Heart left ventricle (tissue), 13 donors: ENCODE measurements around the gene PDZD8.

ENCODE experiments used
- POLR2A ChIP-seq, 2 donors: fragments of 450-650 bp; IDR thresholded peaks; one replicate each; pipeline ENCODE4 v1.6.1; 2017; ENCODE audit warnings: antibody characterized with exemption in 2 of 2, mild to moderate bottlenecking in 2 of 2, moderate library complexity in 2 of 2
- TF ChIP-seq, protein P1 (sequence below), 12 donors: fragments of 200-600 bp; sonication (generic) in 4 of 12; IDR thresholded peaks; one replicate each; pipeline versions ENCODE4 v1.5.0 to v1.8.0; 2018 to 2022; ENCODE audit warnings: antibody characterized with exemption in 12 of 12, mild to moderate bottlenecking in 5 of 12
- donor health status: ischemic (EF 13 %, LVEDD 7.1; RV severe dilation, severe dysfunction).
- donor health status: DM: no; HTN: yes; CAD: no.
- donor health status: DM: no; HTN: no; CAD: no.
- donor health status: ischemic (EF 25% LVEDD 6.9; RV normal size, moderate dysfunction).
- donor health status: ischemic (EF 25% LVEDD 5.7; RV mildly dilated, moderate dysfunction).
- donor health status: ischemic (EF 35%, LVEDD 5.7; RV mildly dilated, moderate dysfunction).
- donor health status: nonischemic (EF 11% LVEDD 7.7; RV severe dilation, severe dysfunction).
- donor health status: DM: yes; HTN: yes; CAD: no.
- donor health status: PGD.
- donor health status: ischemic (EF 29% LVEDD 5.4; RV normal size, mild dysfunction).
- donor health status: nonischemic (EF 23%, LVEDD 6.1; RV moderate dilation, normal function).

DNA sequence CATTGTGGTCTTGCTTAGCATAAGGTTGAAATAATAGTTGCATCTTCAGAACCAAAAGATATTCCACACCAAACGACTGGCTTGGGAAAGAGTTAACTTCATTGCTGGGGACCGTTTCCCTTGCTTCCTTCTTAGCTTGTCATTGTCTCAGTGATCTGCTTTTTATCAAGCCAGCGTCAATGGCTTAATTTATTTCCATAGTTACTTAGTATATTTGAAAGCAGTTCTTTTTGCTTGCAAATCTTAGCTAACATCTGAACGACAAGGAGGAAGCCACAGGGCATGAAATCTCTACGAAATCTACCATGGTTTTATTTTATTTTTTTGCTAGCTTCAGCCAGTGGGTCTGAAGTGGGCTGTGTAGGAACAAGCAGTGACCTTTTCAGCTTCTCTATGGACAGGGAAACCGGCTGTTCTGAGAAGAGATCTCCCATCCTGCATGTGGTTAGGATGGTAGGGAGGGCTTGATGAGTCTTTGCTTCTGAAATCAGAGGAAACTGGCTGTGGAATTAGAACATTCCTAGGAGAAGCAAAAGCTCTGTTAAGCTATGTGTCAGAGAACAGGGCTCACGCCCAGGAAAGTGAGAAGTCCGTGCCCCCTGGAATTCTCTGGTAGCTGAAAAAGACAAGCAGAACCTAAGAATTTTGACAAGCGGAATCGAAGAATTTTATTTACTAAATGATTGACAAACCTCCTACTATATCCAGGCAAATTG lies 126.3 kb downstream of the PDZD8 start:
- TF ChIP-seq, protein P1, sequence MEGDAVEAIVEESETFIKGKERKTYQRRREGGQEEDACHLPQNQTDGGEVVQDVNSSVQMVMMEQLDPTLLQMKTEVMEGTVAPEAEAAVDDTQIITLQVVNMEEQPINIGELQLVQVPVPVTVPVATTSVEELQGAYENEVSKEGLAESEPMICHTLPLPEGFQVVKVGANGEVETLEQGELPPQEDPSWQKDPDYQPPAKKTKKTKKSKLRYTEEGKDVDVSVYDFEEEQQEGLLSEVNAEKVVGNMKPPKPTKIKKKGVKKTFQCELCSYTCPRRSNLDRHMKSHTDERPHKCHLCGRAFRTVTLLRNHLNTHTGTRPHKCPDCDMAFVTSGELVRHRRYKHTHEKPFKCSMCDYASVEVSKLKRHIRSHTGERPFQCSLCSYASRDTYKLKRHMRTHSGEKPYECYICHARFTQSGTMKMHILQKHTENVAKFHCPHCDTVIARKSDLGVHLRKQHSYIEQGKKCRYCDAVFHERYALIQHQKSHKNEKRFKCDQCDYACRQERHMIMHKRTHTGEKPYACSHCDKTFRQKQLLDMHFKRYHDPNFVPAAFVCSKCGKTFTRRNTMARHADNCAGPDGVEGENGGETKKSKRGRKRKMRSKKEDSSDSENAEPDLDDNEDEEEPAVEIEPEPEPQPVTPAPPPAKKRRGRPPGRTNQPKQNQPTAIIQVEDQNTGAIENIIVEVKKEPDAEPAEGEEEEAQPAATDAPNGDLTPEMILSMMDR (IDR thresholded peaks at IDR 0.05) = no peak
- TF ChIP-seq POLR2A (IDR thresholded peaks at IDR 0.05) = no peak
